ENCODE results near the gene PPP1R14C.

DNA sequence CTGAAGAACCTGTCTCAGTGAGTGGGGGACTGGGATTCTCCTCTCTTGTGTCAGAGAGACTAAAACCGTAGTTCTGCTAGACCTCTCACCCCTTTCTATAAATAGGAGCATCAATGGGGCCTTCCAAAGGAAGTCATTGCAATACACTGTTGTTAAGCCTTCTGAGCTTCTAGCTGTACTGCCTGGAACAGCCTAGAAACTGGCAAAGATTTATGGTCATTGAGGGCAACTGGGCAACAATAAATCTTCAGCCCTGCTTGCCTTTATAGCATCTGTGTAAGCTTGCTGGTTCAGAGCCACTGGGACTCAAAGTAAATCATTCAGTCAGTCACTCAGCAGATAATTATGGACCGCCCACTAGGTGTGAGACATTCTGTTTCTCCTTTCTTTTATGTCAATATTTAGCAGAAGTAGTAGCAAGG is 53.2 kb downstream of the PPP1R14C start:
- TF ChIP-seq EZH2 (IDR thresholded peaks at IDR 0.05; ENCODE audit: insufficient read depth, poor library complexity, severe bottlenecking), result no peak
- no peak for TF ChIP-seq EZH2phosphoT487 (IDR thresholded peaks at IDR 0.05; ENCODE audit: insufficient read depth, low read depth)

All from GM23248 (cell line).